Right lobe of liver (tissue), 6 donors: ENCODE results near the gene C3orf18. TPM values are rescaled to one million over a fixed set of nuclear protein-coding genes. Genes with fewer than 3 reads are reported as not detected.

Experiments used
- ATAC-seq, 4 donors: fragments of 200-7000 bp; cut with Tn5 transposase; one replicate each; pipeline ENCODE4 v1.9.1; 2020; ENCODE audit warnings: mild to moderate bottlenecking in 4 of 4, moderate library complexity in 4 of 4
- DNase-seq, 3 donors: peaks; one replicate each; pipeline ENCODE4 v3.0.0-alpha.2; 2020
- H3K27ac ChIP-seq, 3 donors: fragments of 200-600 bp; one replicate each; pipeline ENCODE4 v1.8.0; 2022
- H3K27me3 ChIP-seq, 2 donors: fragments of 200-600 bp; one replicate each; pipeline ENCODE4 v1.8.0; 2022
- H3K36me3 ChIP-seq, 4 donors: fragments of 200-600 bp; sonication (generic) in 1 of 4; one replicate each; pipeline versions ENCODE4 v1.5.1 to v1.8.0; 2017 to 2022; ENCODE audit warnings: control low read depth in 1 of 4
- H3K4me1 ChIP-seq, 4 donors: fragments of 200-600 bp; sonication (generic) in 1 of 4; one replicate each; pipeline versions ENCODE4 v1.5.1 to v1.8.0; 2017 to 2022; ENCODE audit warnings: control low read depth in 1 of 4
- H3K4me3 ChIP-seq, 3 donors: fragments of 200-600 bp; one replicate each; pipeline ENCODE4 v1.8.0; 2022
- H3K9me3 ChIP-seq, 4 donors: fragments of 200-600 bp; sonication (generic) in 1 of 4; one replicate each; pipeline versions ENCODE4 v1.5.1 to v1.8.0; 2017 to 2022; ENCODE audit warnings: control low read depth in 1 of 4
- CTCF ChIP-seq, 4 donors: fragments of 200-600 bp in 3 of 4; fragments of 450-650 bp in 1 of 4; IDR thresholded peaks; one replicate each; pipeline versions ENCODE4 v1.5.1 to v1.8.0; 2016 to 2022; ENCODE audit warnings: antibody characterized with exemption in 4 of 4, mild to moderate bottlenecking in 2 of 4
- POLR2A ChIP-seq: fragments of 450-650 bp; IDR thresholded peaks from one replicate; pipeline ENCODE4 v1.6.1; 2017; ENCODE audit warnings: antibody characterized with exemption, mild to moderate bottlenecking
- WGBS: methylation state at CpG from one replicate; pipeline ENCODE4 v1.1.6; 2018; ENCODE audit warnings: low coverage, low lambda C conversion rate; ENCODE audit not compliant: insufficient coverage; ENCODE audit errors: missing lambda C conversion rate; 5-methylcytosine and 5-hydroxymethylcytosine counted together
- intact Hi-C, 2 donors: fragments of 100-400 bp; cut with DNase I; formaldehyde crosslinking; loops; one replicate each; pipeline versions ENCODE4 v1.11.2 to v1.14.1; 2022
- total RNA-seq, 6 experiments: library from RNA; depleted of rRNA in 2 of 6; stranded (reverse); fragments of >200 nt in 2 of 6; fragmentation: NEBNext Ultra II Directional in 3 of 6; extraction: Animal tissue kit (Norgen Biotek cat#: 25700) in 3 of 6; gene quantifications; one replicate each; pipeline versions ENCODE4 v1.1.0 to v1.2.4, GENCODE V29; 2016 to 2023
- donor health status: DM: no; HTN: yes; CAD: no.
- donor health status: DM: no; HTN: no; CAD: no.
- donor health status: DM: no; HTN: no; CAD: no.
- donor health status: DM: no; HTN: yes; CAD: no.
- donor health status: DM: no; HTN: yes; CAD: no.

C3orf18 gene
- total RNA-seq, 6 experiments from 2014 or later, result 2.0 to 7.8 (median 2.8) TPM

GRCh38 chr3:50562861-50563260 is 4.7 kb downstream of the C3orf18 start:
- ATAC-seq (no peak), DNase-seq (no peak)
- Histone ChIP-seq H3K9me3 (no peaks in the 10 kb centered on the region), H3K27ac (no peak overlapping the region), H3K36me3 (no peaks in the 10 kb centered on the region), H3K4me1 (peaks cover 0 to 6% (median under 1%) of the 10 kb centered on the region in 4 donors), H3K27me3 (no peaks in the 10 kb centered on the region), H3K4me3 (no peak overlapping the region)
- no peak for TF ChIP-seq POLR2A
- no peak for TF ChIP-seq CTCF (IDR thresholded peaks at IDR 0.05)
- intact Hi-C loops, result no loop called here
- no CpG with 5 or more reads among the region's 2 CpGs for WGBS

GRCh38 chr3:50559702-50560101 is 7.8 kb downstream of the C3orf18 start:
- H3K9me3 ChIP-seq, result no peaks in the 10 kb centered on the region
- TF ChIP-seq CTCF (IDR thresholded peaks at IDR 0.05) (no peak), POLR2A (no peak)
- peak in 1 of 4 donors; percentile 22 for ATAC-seq
- no peak overlapping the region for H3K4me3 ChIP-seq
- H3K4me1 ChIP-seq, result no peaks in the 10 kb centered on the region
- no peak for DNase-seq
- H3K27ac ChIP-seq, result no peak overlapping the region
- H3K27me3 ChIP-seq, result no peaks in the 10 kb centered on the region
- intact Hi-C loops, result loop anchor here in 1 of 2 donors (10.0 kb wide), 1 partner anchor 215 kb away; the partner anchor contains the start of genes RASSF1 and ZMYND10
- H3K36me3 ChIP-seq, result no peaks in the 10 kb centered on the region

- H3K27ac ChIP-seq, result no peak overlapping the region
- intact Hi-C loops, result loop anchor here in 1 of 2 donors (10.0 kb wide), 1 partner anchor 213 kb away; the partner anchor contains the start of genes RASSF1 and ZMYND10
- H3K36me3 ChIP-seq, result no peaks in the 10 kb centered on the region
- ATAC-seq (no peak), DNase-seq (no peak)
- no peaks in the 10 kb centered on the region for H3K4me1 ChIP-seq
- no peak for TF ChIP-seq CTCF (IDR thresholded peaks at IDR 0.05)
- no peak for TF ChIP-seq POLR2A
- no peaks in the 10 kb centered on the region for H3K27me3 ChIP-seq
- H3K9me3 ChIP-seq, result no peaks in the 10 kb centered on the region
- WGBS, result 69% methylated on average over 3 of the region's 7 CpGs
- no peak overlapping the region for H3K4me3 ChIP-seq
Observed at GRCh38 chr3:50557915-50558314, 9.6 kb downstream of the C3orf18 start.

- 37% methylated on average over 5 of the region's 8 CpGs for WGBS
- no peak overlapping the region for H3K27ac ChIP-seq
- ATAC-seq (no peak), DNase-seq (no peak)
- no peaks in the 10 kb centered on the region for H3K9me3 ChIP-seq
- intact Hi-C loops, result loop anchor here in 1 of 2 donors (10.0 kb wide), 1 partner anchor 212 kb away; the partner anchor contains the start of genes RASSF1 and ZMYND10
- no peak overlapping the region for H3K4me3 ChIP-seq
- no peaks in the 10 kb centered on the region for H3K4me1 ChIP-seq
- no peaks in the 10 kb centered on the region for H3K27me3 ChIP-seq
- no peak for TF ChIP-seq CTCF (IDR thresholded peaks at IDR 0.05)
- TF ChIP-seq POLR2A, result no peak
- no peaks in the 10 kb centered on the region for H3K36me3 ChIP-seq
Observed at GRCh38 chr3:50557106-50557505, 10.4 kb downstream of the C3orf18 start.

- Histone ChIP-seq H3K27ac (no peak overlapping the region), H3K9me3 (no peaks in the 10 kb centered on the region), H3K36me3 (no peaks in the 10 kb centered on the region), H3K27me3 (no peaks in the 10 kb centered on the region), H3K4me1 (no peaks in the 10 kb centered on the region), H3K4me3 (no peak overlapping the region)
- TF ChIP-seq POLR2A, result no peak
- DNase-seq (no peak), ATAC-seq (no peak)
- intact Hi-C loops, result loop anchor here in 1 of 2 donors (10.0 kb wide), 1 partner anchor 210 kb away; the partner anchor contains the start of genes RASSF1 and ZMYND10
- no CpG with 5 or more reads among the region's 5 CpGs for WGBS
Observed at GRCh38 chr3:50554553-50554952, 13.0 kb downstream of the C3orf18 start.
